GM12801 (cell line): ENCODE data around the gene SUOX.

Experiments used
- TF ChIP-seq, protein P1 (sequence below): IDR thresholded peaks from one replicate; pipeline ENCODE4 v1.5.1; 2011; ENCODE audit warnings: control low read depth; ENCODE audit not compliant: insufficient read length; ENCODE audit errors: extremely low read depth

Gene SUOX

DNA sequence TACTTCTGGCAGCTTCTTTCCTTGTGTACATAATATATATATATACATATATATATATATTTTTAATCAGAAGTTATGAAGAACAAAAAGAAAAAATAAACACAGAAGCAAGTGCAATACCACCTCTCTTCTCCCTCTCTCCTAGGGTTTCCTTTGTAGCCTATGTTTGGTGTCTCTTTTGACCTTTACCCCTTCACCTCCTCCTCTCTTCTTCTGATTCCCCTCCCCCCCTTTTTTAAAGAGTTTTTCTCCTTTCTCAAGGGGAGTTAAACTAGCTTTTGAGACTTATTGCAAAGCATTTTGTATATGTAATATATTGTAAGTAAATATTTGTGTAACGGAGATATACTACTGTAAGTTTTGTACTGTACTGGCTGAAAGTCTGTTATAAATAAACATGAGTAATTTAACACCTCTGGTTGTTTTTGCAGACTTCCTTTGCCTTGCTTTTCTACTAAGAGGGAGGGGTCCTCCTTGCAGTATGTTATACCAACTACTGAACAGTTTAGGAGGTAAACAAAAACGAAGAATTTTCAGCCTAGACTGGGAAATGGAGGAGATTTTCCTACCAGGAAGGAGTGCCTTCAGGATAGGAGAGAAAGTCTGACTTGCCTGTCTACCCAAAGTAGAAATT, 41.1 kb downstream of the SUOX start:
- TF ChIP-seq, protein P1, sequence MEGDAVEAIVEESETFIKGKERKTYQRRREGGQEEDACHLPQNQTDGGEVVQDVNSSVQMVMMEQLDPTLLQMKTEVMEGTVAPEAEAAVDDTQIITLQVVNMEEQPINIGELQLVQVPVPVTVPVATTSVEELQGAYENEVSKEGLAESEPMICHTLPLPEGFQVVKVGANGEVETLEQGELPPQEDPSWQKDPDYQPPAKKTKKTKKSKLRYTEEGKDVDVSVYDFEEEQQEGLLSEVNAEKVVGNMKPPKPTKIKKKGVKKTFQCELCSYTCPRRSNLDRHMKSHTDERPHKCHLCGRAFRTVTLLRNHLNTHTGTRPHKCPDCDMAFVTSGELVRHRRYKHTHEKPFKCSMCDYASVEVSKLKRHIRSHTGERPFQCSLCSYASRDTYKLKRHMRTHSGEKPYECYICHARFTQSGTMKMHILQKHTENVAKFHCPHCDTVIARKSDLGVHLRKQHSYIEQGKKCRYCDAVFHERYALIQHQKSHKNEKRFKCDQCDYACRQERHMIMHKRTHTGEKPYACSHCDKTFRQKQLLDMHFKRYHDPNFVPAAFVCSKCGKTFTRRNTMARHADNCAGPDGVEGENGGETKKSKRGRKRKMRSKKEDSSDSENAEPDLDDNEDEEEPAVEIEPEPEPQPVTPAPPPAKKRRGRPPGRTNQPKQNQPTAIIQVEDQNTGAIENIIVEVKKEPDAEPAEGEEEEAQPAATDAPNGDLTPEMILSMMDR = no peak

DNA sequence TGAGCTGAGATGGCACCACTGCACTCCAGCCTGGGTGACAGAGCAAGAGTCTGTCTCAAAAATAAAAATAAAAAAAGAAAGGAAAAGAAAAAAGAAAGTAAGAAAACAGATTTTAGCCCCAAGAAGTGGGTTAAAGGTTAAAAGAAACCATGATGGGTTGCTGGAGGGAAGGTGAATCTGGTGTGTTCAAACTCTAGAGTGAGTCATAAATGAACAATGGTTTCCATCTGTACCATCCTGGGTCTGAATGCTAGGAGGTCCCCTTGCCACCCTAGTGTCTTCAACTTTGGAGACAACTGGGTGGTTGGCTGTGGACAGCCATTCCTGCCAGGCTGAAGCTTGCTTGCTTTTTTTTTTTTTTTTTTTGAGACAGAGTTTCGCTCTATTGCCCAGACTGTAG, 43.1 kb downstream of the SUOX start:
- TF ChIP-seq, protein P1 = no peak

DNA sequence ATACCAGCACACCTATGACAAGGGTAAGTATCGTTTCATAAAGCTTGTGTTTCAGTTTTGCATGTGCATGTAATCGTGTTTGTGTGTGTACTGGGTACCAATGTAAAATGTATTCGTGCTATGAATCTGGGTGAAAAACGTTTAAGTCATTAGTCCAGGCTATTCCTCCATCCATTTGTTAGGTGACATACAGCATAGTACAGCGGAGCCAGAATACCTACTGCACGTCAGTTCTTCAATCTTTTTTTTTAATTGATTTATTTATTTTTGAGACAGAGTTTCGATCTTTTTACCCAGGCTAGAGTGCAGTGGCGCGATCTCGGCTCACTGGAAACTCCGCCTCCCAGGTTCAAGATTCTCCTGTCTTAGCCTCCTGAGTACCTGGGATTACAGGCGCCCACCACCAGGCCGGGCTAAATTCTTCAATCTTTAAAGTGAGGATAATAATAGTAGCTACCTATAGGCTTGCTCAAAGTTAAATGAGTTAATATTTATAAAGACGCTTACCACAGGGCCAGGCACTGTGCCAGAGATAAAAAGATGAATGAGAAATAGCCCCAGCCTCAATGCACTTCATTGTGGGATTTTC, 44.0 kb downstream of the SUOX start:
- TF ChIP-seq, protein P1 = no peak

DNA sequence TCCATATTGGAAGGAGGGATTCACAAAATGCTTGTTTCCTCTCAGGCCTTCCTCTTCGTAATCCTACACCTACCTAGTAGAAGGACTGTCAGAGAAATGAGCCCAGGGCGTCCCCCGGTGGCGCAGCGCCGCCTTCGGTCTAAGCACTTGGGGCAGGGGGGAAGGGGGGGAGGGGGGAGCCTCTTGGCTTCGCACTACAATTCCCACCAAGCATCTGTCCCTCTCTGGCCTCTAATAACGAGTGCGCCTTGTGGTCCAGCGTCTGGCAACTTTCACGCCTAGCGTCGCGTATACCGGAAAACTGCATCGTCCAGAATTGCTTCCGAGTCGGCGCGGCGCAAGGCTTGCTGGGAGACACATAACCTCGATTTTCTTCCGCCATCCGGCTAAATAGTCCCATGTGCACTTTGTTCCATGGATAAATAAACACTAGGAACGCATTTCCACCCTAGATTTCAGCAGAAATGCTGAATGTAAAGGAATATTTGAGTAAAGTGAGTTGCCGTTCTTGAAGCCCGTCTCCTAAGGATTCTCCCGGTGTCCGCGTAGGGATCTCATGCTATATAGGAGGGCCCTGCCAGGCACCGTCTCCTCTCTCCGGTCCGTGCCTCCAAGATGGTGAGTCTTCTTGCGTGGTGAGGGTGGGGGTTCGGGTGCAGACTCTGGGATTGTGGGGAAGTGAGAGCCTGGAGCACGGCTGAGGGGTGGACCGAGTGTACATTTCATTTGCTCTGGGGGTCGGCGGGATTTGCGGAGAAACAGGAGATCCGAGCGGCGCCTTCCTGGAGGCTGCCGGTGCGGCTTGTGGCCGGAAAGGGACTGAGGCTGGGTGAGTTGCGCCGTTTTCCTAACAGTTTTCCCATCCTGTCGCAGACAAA, 44.7 kb downstream of the SUOX start, which contains the start of gene RPS26:
RPS26 (plus strand) TSS at position 367 of the 878 bp plus-strand sequence; CDS start at position 616, 249 bp downstream.
- TF ChIP-seq, protein P1 = no peak

DNA sequence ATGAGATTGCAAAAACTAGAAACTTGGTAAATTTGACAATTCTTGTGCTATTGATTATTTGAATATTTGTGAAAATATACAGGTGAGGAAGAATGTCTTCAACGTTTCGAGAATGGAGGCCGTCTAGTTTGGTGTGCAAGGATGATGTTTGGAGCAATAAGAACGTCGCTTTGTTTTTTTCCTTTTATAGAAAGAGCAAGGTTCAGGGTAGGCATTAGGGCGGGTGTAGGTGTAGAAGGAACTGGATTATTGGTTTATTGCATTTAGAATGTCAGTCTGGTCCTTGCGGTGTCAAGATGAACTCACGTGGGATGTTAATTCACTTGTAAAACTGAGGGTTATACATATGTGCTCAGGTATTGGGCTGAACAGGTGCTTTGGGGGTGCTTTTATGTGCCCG, 45.8 kb downstream of the SUOX start:
- TF ChIP-seq, protein P1 = no peak

DNA sequence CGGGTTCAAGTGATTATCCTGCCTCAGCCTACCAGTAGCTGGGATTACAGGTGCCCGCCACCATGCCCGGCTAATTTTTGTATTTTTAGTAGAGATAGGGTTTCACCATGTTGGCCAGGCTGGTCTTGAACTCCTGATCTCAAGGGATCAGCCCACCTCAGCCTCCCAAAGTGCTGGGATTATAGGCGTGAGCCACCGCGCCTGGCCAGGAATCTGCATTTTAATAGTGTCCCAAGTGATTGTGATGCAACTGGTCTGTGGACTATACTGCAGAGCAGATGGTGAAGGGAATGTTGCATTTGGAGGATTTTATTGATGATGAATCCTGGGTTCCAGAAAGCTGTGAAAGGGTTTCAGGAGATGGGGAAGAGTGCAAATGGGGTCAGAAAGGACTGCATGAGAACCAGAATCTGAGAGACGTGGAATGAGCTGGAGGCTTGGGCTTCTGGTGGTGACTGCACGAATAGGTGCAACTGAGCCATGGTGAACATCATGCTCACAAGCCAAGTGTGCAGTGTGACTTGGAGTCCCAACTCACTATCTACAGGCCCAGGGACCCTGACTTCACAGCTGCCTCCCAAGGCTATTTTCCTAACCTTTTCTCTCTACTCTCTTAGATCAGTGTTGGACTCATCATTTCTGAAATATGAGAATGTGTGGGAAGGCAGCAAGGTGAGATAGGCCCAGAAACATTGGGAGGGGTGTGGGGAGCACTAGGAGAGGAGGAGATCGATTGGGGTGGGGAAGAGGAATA, 49.1 kb downstream of the SUOX start:
- TF ChIP-seq, protein P1 = no peak
